ENCODE results near the gene HSD17B12. TPM values are rescaled to one million over a fixed set of nuclear protein-coding genes. Genes with fewer than 3 reads are reported as not detected.

Gene HSD17B12
- total RNA-seq, 1 experiment from 2014 or later, result 71.2 TPM

DNA sequence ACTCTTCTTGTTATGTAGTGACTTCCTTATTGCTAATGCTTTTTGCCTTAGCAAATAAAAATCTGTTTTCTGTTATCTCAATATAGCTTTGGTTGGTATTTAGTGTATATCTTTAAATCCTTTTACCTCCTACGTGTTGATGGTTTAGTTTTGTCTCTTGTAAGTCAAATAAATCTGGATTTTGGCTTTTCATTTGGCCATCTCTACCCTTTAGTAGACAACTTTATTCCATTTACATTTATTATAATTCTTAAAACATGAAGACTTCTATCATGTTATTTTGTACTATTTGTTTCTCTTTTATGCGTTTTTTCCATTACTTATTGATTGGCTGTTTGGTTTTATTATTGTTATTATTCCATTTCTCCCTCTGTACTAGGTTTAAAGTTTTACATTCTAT, 180.6 kb downstream of the HSD17B12 start:
- DNase-seq (ENCODE audit: low read depth), result no peak

DNA sequence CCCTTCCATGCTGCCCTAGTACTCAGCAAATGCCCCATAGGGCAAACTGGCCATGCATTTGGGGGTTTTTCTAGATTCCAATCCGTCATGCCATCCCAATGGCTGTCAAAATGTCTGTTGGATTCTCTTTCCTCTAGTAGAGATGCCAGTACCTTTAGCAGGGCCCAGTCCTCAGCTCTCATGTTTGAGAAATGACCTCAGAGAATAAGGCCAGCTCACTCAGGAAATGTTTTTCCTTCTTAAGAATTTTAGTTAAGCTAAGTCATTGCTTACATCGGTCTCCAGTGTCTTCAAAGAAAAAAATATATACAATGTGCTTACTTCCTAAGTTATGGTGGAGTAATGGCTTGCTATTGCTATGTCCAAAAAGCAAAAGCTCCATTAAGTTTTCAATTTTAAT, 186.0 kb downstream of the HSD17B12 start:
- peak; percentile 23 for DNase-seq (ENCODE audit: low read depth)

DNA sequence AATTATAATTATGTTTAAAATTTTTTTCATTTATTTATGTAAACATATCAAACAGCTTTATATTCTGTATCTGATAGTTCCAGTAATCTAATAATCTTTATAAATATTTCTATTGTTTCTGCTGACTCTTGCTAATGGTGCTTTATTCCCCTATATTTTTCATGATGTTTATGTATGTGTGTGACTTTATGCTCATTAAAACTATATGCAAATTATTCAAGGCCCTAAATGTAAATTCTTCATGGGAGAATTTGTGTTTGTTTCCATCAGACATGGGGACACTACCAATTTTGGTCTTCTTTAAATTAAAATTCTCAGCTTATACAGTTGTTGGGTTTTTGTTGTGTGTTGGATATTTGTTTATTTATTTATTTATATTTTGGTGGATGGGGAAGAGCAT, 186.4 kb downstream of the HSD17B12 start:
- DNase-seq (ENCODE audit: low read depth), result no peak

DNA sequence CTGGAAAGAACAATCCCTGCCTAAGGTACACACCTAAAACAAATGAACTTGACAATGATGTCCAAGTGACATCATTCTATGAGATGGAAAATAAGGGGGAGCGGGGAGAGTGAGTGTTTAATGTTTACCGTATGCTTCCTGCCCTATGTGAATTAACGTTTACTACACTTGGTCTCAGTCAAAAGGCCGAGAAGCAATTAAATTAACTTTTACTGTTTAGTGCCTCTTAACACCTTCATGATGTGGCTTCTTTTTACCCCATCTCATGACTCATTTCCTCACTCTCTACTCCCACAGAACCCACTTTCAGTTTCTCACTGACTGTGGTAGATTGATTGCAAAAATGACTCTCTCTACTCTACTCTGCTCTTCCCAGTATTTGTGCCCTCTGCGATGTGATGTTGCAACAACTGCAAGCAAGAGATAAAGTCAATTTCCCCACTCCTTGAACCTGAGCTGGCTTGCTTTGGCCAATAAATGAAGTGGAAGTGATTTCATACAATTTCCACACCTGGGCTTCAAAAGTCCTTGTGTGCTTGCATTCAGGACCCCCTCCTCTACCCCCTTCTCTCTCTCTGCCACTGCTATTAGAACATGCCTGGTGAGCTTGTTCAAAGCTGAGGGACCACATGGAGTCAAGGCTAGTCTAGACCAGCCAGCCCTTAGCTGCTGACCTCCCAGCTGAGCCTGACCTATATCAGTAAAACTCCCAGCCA, 188.5 kb downstream of the HSD17B12 start:
- peak; percentile 91 for DNase-seq (ENCODE audit: low read depth)

DNA sequence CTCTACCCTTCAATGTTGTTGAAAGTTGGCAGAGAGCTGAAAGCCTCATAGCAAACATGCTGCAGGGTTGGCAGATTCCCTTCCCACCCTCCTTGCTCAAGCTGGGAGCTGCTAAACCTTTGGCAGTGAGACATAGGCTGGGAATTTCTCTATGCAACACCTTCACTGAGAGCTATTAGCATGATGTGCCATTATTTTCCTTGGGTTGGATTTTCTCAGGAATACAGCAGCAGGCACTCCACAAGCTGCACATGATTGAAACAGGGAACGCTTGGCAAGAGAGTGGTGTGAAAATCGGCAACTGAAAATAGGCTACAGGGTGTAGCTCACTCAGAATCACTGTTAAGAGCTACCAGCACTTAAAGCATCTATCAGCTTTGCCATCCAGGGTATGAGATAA, 190.5 kb downstream of the HSD17B12 start:
- no peak for DNase-seq (ENCODE audit: low read depth)

DNA sequence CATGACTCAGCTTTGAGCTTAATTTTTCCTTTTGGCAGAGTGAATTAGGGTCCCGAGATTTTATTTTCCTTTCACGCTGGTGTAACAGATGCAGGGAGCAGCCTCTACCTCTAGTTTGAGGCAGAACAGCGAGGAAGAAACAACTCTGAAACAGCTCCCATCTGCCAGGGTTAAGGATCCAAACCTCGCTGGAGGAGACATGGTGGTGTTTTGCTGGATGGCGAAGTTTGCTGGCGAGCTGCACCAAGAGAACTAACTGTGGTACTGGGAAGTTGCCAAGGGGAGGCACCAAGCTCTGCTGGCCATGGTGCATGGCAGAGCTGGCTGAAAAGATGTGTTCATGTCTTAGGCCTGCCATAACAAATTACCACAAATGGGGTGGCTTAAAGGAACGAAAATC, 192.5 kb downstream of the HSD17B12 start:
- peak; percentile 13 for DNase-seq (ENCODE audit: low read depth)

DNA sequence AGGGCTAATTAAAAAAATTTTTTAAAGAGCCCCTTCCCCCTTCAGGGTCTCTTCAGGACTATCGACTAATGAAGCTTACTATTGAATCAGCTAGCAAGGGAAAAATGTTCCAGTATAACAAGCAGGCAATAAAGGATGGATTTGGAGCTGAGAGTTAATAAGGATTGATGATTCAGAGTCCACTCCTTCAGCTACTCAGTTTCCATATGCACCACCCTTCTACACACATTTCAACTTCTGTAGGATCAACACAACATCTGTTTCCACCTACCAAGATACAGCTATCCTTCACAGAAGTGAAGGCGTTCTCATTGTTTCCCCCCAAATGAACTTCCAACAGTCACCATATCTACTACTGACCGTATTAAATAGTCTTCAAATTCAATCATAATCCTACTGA, 193.5 kb downstream of the HSD17B12 start:
- DNase-seq (ENCODE audit: low read depth), result no peak

DNA sequence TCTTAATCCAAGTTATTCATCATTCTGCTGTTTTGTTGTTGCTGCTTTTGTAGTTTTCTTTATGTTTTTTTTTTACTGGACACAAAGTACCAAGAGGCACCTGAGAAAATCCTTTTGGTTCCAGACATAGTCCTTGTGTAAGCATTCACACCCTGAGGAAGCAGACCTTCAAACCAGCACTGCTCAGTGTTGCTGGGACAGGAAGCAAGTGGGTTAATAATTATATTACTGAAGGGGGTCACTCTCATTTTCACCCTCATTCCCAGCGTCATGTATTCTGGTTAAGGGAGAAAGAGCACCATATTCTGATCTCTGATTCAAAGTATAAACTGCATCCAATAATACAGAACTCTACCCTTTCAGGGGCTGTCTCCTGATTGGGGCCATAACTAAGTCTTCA, 194.2 kb downstream of the HSD17B12 start:
- no peak for DNase-seq (ENCODE audit: low read depth)

DNA sequence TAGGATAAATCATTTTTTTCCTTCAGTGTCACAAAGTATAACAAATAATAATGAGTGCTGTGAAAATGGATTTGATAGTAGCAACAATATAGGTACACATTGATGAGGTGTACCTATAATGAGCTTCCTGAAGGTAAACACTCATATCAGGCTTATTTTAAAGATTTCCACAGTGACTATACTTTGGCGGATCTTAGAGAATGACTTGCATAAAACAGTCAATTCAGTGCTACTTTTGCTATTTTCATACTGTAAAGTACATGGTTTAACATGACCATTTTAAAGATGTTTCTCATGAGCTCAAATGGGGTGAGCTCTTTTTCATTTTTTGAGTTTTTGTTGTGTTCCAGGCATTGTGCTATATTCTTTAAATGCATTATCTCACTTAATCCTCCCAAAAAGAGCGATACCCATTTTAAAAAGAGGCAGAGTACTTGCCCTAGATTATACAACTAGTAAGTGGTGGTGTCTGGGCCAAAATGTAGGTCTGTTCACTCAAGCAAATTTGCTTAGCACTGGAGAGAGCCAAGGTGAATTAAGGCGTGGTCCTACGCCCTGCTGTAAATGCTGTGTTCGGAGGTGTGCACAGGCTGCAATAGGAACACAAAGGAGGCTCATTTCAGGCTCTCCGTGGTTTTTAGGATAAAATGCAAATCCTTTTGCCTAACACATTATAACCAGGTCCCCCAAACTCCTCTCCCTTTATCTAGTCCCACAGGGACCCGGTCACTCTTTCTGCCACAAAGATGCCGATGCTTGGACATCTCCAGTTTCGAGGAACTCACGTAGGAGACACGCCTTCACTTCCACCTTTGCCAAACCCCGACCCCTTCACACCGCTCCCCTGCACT, 199.5 kb downstream of the HSD17B12 start:
- no peak for DNase-seq (ENCODE audit: low read depth)

DNA sequence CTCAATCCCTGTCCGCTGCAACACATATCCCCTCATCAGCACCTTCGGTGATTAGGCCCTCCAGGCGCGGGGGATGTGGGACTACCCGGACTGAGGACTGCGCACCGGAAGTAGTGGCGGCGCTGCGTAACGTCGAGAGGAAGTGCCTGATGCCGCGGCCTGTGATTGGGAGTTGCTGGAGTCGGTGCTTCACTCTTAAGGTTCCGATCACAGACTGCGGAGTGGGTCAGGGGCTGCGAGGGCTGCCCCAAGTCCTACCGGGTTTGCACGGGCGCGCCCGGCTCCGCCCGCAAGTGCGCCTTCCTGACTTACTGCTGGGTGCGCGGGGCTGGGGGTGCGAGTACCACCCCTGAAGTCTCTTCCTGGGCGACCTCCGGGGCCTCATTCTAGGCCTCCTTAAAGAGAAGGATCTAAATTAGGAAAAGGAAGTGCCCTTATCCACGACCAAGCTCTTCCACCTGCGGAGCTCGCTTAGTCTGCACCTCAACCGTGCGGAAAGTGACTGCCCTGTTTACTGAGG, 200.2 kb downstream of the HSD17B12 start, which contains the start of gene ALKBH3:
Gene ALKBH3 (plus strand): TSS at position 192 of the 520 bp plus-strand sequence. CDS start 1,822 bp downstream, outside the sequence.
- peak; percentile 87 for DNase-seq (ENCODE audit: low read depth)

DNA sequence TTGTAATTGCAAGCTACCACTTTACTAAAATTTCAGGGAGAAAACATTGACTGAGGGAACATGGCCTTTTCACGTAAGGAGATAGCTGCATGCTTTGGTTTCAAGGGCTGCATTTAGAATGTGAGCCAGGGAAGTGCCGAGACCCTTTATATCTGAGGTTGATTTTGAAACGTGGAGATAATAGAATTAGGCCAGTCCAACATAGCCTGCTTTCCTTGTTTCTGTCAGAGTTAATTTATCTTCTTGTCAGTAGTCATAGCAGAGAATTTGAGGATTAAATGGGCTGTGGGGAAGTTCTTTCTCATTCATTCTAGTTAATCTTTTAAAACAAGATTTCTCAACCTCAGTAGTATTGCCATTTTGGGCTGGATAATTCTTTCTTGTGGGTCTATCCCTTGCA, 212.3 kb downstream of the HSD17B12 start:
- no peak for DNase-seq (ENCODE audit: low read depth)

DNA sequence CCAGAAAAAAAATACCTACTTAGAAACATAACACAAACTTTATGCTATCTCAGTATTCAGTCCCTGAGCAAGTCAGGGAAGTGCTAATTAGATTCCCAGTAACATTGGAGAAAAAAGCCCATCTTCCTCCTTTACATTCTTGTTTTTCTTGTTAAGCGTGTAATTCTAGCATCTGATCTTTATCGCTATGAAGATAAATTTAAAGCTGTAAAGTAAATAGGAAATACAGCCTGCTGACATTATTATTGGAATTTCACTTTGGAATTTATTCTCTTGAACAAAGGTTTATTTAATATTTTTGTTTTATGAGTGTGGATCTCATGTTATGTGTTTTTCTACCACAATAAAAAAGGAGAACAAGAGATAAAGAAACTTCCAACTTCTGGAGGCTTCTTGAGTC, 214.0 kb downstream of the HSD17B12 start:
- no peak for DNase-seq (ENCODE audit: low read depth)

DNA sequence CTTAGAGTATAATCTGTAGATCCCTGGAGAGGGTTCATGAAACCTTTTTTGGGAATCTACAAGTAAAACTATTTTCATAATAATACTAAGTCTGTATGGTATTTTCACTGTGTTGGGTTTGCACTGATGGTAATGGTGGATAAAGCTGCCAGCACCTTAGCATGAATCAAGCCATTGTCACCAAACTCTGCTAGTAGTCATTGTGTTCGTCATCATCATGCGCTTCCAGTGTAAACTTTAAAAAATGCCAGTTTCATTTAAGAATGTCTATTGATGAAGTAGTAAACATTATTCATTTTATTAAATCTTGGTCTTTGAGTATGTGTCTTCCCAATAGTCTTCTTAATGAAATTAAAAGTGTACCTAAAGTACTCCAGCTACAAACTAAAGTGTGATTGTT, 215.1 kb downstream of the HSD17B12 start:
- no peak for DNase-seq (ENCODE audit: low read depth)

DNA sequence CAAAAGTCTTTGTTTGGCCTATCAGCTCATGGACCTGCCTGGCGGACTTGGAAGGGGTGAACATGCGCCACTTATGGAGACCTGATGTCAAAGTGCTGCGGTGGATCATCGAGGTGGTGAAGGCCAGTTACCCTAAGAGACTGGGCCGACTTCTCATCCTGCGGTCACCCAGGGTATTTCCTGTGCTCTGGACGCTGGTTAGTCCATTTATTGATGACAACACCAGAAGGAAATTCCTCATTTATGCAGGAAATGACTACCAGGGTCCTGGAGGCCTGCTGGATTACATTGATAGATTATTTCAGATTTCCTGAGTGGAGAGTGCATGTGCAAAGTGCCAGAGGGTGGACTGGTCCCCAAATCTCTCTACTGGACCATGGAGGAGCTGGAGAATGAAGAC, 218.0 kb downstream of the HSD17B12 start:
- DNase-seq (ENCODE audit: low read depth), result peak; percentile 21

DNA sequence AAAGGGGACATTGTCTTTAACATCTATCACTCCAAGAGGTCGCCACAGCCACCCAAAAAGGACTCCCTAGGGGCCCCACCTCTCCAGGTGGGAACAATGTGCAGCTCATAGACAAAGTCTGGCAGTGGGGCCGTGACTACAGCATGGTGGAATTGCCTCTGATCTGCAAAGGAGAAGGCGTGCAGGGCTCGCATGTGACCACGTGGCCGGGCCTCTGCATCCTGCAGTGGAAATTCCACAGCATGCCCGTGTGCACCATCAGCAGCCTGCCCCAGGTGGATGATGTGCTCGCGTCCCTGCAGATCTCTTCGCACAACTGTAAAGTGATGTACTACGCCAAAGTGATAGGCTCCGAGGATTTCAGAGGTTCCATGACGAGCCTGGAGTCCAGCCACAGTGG, 218.6 kb downstream of the HSD17B12 start:
- DNase-seq (ENCODE audit: low read depth), result no peak

DNA sequence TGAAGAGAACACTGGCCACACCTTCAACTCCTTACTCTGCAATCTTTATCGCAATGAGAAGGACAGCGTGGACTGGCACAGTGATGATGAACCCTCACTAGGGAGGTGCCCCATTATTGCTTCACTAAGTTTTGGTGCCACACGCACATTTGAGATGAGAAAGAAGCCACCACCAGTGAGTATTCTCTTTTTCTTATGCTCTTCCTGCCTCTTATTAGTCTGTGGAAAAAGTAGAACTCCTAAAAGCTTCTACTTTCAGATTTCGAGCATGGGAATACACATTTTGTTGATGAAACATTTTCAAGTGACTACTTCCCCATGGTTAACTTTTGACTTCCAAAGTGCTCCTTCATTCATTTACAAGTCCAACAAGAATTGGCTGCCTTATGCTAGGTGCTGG, 221.0 kb downstream of the HSD17B12 start:
- no peak for DNase-seq (ENCODE audit: low read depth)

DNA sequence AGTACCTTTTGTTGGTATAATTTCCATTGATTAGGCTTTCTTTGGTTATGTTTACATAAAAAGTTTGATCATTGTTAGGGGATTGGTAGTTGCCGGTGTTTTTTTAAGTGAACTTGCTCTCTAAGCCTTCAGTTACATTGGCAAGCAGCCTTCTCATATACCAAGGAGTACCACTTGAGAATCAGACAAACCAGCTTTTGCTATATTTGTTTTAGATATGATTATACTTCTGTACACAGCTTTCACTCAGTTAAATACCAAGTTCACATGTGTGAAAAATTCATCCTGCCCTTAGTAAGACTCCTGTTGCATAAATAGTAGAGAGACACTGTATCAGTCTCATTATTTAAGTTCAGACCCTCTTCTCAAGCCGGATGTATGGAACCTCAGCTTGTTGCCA, 222.5 kb downstream of the HSD17B12 start:
- no peak for DNase-seq (ENCODE audit: low read depth)

DNA sequence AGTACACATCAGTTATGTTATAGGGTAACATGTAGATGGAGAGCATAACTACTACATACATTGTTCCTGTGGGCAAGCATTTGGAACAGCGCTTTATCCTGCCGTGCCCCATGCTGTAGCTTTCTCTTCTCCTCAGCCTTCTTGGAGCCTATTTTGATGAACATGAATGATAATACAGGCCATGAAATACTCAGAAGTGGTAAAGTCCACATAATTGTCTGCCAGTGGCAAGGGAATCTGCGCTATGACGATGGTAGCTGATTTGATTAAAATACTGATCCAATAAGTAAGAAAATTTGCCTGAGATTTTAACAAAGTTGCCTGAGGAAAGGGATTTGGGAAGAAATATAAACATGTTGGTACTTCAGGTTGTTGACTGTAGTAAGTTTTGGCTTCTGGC, 223.4 kb downstream of the HSD17B12 start:
- no peak for DNase-seq (ENCODE audit: low read depth)

DNA sequence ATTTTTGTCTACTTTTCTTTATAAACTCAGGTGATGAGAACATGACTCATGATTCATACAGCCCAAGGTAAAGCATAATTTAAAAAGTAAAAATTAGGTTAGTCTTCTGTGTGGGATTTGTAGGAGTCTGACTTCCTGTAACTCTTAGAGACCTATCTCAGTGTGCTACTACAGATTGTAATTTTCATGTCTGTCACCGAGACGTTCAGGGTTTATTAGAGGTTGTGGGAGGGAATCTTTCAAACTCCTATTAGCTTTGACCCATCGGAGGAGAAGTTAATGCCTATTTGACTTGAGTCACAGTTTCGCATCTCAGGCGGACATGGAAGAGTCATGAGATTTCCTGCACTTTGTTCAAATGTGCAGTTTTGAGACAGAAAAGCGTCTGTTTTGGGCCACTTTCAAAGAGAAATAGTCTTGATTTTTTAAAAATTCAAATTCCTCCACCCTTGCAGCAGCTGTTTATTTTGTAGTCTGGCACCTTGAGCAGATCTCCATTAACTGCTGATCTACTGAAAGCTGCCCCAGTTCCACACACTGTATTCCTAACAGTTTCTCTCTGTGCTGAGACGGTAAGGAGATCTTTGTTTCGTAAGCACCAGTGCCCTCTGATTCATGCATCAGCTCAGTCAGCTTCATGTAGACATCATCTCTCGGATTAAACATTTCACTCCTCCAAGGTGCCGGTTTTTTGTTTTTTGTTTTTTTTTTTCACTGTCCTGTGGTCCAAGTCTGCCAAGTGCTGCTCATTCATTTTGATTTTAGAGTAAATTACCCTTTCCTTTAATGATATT, 224.4 kb downstream of the HSD17B12 start:
- DNase-seq (ENCODE audit: low read depth), result no peak

DNA sequence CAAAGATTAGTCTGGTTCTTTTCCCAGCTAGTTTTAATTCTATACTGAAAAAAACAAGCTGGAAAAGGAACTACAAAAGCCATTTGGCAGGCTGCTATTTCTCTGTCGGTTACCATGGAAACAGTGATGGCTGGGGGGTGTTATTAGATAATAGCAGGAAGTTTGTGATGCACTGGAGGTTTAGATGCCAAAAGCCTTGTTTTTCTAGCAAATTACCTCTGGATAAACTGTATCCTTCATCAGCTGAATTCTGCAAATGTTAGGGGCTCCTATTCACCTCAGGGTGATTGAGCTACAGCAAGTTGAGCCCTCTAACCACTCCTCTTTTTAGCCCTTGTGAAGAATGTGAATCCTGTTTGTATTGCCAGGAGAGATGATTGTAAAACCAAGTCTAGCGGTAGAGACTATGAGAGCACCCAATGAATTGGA, 225.3 kb downstream of the HSD17B12 start:
- no peak for DNase-seq (ENCODE audit: low read depth)

All from HT1080 (cell line).